Activated CD8-positive, alpha-beta T cell treated with anti-CD3 and anti-CD28 coated beads for 36 hours (primary cell): Measurements from ENCODE around the gene OBI1. TPM values are rescaled to one million over a fixed set of nuclear protein-coding genes. Genes with fewer than 3 reads are reported as not detected.

Experiments
- ATAC-seq: fragments of 200-7000 bp; cut with Tn5 transposase; one replicate; pipeline ENCODE4 v1.10.0; 2021; ENCODE audit warnings: mild to moderate bottlenecking, moderate library complexity
- CTCF ChIA-PET: fragments of 350-600 bp; sonication (Branson Sonifier 250); formaldehyde crosslinking; loops from one replicate; lab custom pipeline; 2021; ENCODE audit warnings: antibody characterized with exemption; lab: Charles Lee
- POLR2A ChIA-PET: fragments of 350-600 bp; sonication (Branson Sonifier 250); formaldehyde crosslinking; loops from one replicate; lab custom pipeline; 2021; ENCODE audit warnings: antibody characterized with exemption; lab: Charles Lee
- DNase-seq: peaks from one replicate; pipeline ENCODE4 v3.0.0-alpha.2; 2020
- H3K27ac Mint-ChIP-seq: one replicate; pipeline ENCODE4 v1.8.0; 2021; ENCODE audit warnings: mild to moderate bottlenecking, mixed read lengths
- H3K27me3 Mint-ChIP-seq: one replicate; pipeline ENCODE4 v1.8.0; 2021; ENCODE audit warnings: mixed read lengths
- H3K36me3 Mint-ChIP-seq: one replicate; pipeline ENCODE4 v1.8.0; 2021; ENCODE audit warnings: low read depth, mixed read lengths
- H3K4me1 Mint-ChIP-seq: one replicate; pipeline ENCODE4 v1.8.0; 2021; ENCODE audit warnings: low read depth, mixed read lengths
- H3K4me3 Mint-ChIP-seq: one replicate; pipeline ENCODE4 v1.8.0; 2021; ENCODE audit warnings: mild to moderate bottlenecking, moderate library complexity, mixed read lengths
- H3K9me3 Mint-ChIP-seq: one replicate; pipeline ENCODE4 v1.8.0; 2021; ENCODE audit warnings: mixed read lengths
- intact Hi-C: fragments of 100-400 bp; cut with micrococcal nuclease; formaldehyde crosslinking; loops from one replicate; pipeline ENCODE4 v1.10.0; 2022
- total RNA-seq, 2 experiments: library from RNA; stranded (reverse); gene quantifications; one replicate each; pipeline ENCODE4 v1.2.3, GENCODE V29; 2021
- TF ChIP-seq, protein P1 (sequence below): fragments of 200-600 bp; IDR thresholded peaks from one replicate; pipeline ENCODE4 v1.8.0; 2022; ENCODE audit warnings: antibody characterized with exemption, mild to moderate bottlenecking

The OBI1 gene
- total RNA-seq, 2 experiments from 2014 or later = 17.5 to 19.1 TPM

DNA sequence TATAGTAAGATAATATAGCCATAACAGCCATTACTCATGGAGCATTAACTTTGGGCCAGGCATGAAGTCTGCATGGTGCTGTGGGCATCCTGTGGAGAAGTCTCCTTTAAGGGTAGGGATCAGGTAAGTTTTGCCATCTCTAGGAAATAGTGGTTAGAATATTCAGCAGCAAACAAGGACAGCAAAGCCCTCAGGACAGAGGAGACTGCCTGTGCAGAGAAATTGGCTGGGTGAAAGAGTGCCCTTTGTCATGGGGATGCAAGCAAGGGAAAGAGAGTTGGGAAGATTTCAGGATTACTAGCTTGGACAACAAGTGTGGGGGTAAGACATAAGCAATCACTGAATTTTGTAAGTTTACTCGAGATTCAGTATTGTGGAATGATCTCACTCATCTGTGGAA is 15.7 kb upstream of the OBI1 start:
- intact Hi-C loops = no loop called here
- H3K27me3 Mint-ChIP-seq = peaks cover 4% of the 10 kb centered on the region

DNA sequence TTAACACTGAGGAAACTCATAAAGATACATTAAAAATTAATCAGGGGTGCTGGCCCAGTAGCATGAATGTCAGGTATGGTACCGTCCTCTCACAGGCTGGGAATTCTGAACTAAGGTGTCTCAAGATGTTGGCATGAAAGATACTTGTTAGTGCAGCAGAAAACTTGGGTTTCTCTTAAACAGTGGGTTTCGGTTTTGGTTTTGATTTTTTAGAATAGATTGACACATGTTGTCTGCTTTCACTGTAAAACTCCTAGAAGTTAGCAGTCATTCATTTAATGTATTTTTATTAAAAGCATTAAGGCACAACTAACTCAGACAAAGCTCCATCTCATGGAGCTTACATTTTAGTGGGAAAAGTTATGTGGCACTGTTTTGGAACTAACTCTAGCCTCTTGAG is 3.5 kb upstream of the OBI1 start:
- POLR2A ChIA-PET = no interaction called here
- no peak for ATAC-seq
- H3K4me3 Mint-ChIP-seq = no peak overlapping the region

More for the DNA sequence above, 15.7 kb upstream of the OBI1 start:
- CTCF ChIA-PET = no interaction called here
- Mint-ChIP-seq H3K4me1 (no peaks in the 10 kb centered on the region), H3K36me3 (no peaks in the 10 kb centered on the region), H3K27ac (no peak overlapping the region), H3K9me3 (no peaks in the 10 kb centered on the region), H3K4me3 (no peak overlapping the region)
- DNase-seq (no peak), ATAC-seq (no peak)
- POLR2A ChIA-PET = no interaction called here
- TF ChIP-seq, protein P1, sequence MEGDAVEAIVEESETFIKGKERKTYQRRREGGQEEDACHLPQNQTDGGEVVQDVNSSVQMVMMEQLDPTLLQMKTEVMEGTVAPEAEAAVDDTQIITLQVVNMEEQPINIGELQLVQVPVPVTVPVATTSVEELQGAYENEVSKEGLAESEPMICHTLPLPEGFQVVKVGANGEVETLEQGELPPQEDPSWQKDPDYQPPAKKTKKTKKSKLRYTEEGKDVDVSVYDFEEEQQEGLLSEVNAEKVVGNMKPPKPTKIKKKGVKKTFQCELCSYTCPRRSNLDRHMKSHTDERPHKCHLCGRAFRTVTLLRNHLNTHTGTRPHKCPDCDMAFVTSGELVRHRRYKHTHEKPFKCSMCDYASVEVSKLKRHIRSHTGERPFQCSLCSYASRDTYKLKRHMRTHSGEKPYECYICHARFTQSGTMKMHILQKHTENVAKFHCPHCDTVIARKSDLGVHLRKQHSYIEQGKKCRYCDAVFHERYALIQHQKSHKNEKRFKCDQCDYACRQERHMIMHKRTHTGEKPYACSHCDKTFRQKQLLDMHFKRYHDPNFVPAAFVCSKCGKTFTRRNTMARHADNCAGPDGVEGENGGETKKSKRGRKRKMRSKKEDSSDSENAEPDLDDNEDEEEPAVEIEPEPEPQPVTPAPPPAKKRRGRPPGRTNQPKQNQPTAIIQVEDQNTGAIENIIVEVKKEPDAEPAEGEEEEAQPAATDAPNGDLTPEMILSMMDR = no peak

DNA sequence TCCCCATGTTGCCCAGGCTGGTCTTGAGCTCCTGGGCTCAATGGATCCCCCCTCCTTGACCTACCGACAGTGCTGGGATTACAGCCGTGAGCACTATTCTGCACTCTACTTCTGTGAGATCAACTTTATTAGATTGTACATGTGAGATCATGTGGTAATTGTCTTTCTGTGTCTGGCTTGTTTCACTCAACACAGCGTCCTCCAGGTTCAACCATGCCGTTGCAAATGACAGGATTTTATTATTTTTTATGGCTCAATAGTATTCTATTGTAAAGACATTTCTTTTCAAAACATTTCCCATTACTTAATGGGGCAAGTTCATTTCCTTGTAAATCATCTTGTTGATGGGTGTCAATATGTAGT is 1.5 kb upstream of the OBI1 start:
- DNase-seq = no peak
- ChIA-PET POLR2A (no interaction called here), CTCF (interaction anchor here (0.7 to 1.1 kb wide), 3 partner anchors 11 to 1181 kb away, joined by 3 read pairs; no protein-coding TSS in a partner anchor)
- Mint-ChIP-seq H3K36me3 (peaks cover 15% of the 10 kb centered on the region), H3K9me3 (no peaks in the 10 kb centered on the region), H3K27me3 (no peaks in the 10 kb centered on the region), H3K27ac (peak overlapping the region; percentile 95), H3K4me3 (peak overlapping the region; percentile 86), H3K4me1 (peaks cover 31% of the 10 kb centered on the region)
- TF ChIP-seq, protein P1 = no peak
- ATAC-seq = no peak
- intact Hi-C loops = no loop called here

More for the DNA sequence above, 3.5 kb upstream of the OBI1 start:
- TF ChIP-seq, protein P1 = no peak
- CTCF ChIA-PET = no interaction called here
- no peaks in the 10 kb centered on the region for H3K9me3 Mint-ChIP-seq
- H3K36me3 Mint-ChIP-seq = peaks cover 10% of the 10 kb centered on the region
- H3K27ac Mint-ChIP-seq = no peak overlapping the region
- peaks cover 21% of the 10 kb centered on the region for H3K4me1 Mint-ChIP-seq
- intact Hi-C loops = no loop called here
- no peaks in the 10 kb centered on the region for H3K27me3 Mint-ChIP-seq
- DNase-seq = no peak

DNA sequence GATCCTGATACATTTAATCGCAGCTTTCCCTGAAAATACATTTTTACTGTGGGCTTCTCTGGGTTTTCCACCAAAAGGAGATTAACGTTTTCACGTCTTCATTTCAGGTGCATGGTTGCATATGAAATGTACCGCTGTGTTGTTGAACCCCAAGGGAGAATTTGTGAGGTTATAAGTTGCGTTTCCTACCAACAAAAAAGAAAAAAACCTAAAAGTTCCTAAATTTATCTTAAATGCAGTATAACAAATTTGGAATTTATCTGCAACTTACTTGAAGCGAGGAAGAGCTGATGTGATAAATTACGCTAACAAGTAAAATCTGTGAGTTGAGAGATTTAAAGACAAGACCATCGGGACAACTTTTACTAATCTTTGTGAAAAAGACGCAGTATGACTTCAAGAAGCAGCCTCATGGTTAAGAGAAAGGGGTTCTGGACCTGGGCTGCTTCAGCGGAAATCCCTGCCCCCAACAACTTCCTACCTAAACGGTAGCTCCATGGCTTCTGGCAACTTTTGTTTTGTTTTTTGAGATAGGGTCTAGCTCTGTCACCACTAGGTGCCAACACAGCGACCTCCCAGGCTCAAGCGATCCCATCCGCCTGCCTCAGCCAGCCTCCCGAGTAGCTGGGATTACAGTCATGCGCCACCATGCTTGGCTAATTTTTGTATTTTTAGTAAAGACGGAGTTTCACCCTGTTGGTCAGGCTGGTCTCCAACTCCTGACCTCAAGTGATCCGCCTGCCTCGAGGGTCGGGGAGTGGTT is 958 bp upstream of the OBI1 start:
- POLR2A ChIA-PET = interaction anchor here (1.5 kb wide), 1 partner anchor 56 kb away, joined by 7 read pairs; the partner anchor contains the start of gene POU4F1
- Mint-ChIP-seq H3K9me3 (no peaks in the 10 kb centered on the region), H3K4me3 (peak overlapping the region; percentile 86), H3K4me1 (peaks cover 35% of the 10 kb centered on the region), H3K27me3 (no peaks in the 10 kb centered on the region), H3K27ac (peak overlapping the region; percentile 95), H3K36me3 (peaks cover 16% of the 10 kb centered on the region)
- intact Hi-C loops = loop anchor here (5.0 kb wide), 1 partner anchor 48 kb away; no protein-coding TSS in a partner anchor
- TF ChIP-seq, protein P1 = no peak
- ATAC-seq (no peak), DNase-seq (peak; percentile 31)
- CTCF ChIA-PET = interaction anchor here (0.7 to 1.1 kb wide), 3 partner anchors 10 to 1180 kb away, joined by 3 read pairs; no protein-coding TSS in a partner anchor

DNA sequence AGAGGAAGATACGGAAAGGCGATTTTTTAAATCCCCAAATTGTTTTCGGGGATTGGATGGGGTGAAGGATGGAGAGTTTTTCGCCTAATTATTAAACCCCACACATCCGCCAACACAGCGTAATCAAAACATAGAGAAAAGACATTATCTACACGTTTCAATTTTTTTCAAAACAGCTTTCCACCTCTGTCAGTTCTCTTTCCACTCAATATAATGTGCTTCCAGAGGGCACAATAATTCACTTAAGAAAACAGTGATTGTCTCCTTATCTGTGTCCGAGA is 435 bp upstream of the OBI1 start:
- CTCF ChIA-PET = interaction anchor here (0.8 to 1.1 kb wide), 2 partner anchors 10 to 732 kb away, joined by 3 read pairs; no protein-coding TSS in a partner anchor
- ATAC-seq (no peak), DNase-seq (no peak)
- peak overlapping the region; percentile 86 for H3K4me3 Mint-ChIP-seq
- peak overlapping the region; percentile 95 for H3K27ac Mint-ChIP-seq
- no peaks in the 10 kb centered on the region for H3K9me3 Mint-ChIP-seq
- intact Hi-C loops = loop anchor here (5.0 kb wide), 1 partner anchor 47 kb away; no protein-coding TSS in a partner anchor
- H3K4me1 Mint-ChIP-seq = peaks cover 38% of the 10 kb centered on the region
- POLR2A ChIA-PET = interaction anchor here (1.5 kb wide), 1 partner anchor 56 kb away, joined by 7 read pairs; the partner anchor contains the start of gene POU4F1
- TF ChIP-seq, protein P1 = no peak
- H3K27me3 Mint-ChIP-seq = no peaks in the 10 kb centered on the region
- peaks cover 18% of the 10 kb centered on the region for H3K36me3 Mint-ChIP-seq
